Stimulated activated CD8-positive, alpha-beta memory T cell treated with anti-CD3 and anti-CD28 coated beads, Interleukin-2, amount 100 ng/mL, for 1 hour (primary cell): ENCODE data around the gene KIAA0930.
A peak's percentile ranks its signal among the peaks of the same experiment; 100 is the strongest.

ENCODE experiments used
- DNase-seq, 2 donors: peaks; one replicate each; pipeline ENCODE4 v3.0.0-alpha.2; 2020; ENCODE audit warnings: low read depth in 2 of 2

KIAA0930 gene

GRCh38 chr22:45172881-45173585 is 67.7 kb downstream of the KIAA0930 start:
- no peak for DNase-seq

- no peak for DNase-seq
Observed at GRCh38 chr22:45171830-45172229, 68.9 kb downstream of the KIAA0930 start.

DNA sequence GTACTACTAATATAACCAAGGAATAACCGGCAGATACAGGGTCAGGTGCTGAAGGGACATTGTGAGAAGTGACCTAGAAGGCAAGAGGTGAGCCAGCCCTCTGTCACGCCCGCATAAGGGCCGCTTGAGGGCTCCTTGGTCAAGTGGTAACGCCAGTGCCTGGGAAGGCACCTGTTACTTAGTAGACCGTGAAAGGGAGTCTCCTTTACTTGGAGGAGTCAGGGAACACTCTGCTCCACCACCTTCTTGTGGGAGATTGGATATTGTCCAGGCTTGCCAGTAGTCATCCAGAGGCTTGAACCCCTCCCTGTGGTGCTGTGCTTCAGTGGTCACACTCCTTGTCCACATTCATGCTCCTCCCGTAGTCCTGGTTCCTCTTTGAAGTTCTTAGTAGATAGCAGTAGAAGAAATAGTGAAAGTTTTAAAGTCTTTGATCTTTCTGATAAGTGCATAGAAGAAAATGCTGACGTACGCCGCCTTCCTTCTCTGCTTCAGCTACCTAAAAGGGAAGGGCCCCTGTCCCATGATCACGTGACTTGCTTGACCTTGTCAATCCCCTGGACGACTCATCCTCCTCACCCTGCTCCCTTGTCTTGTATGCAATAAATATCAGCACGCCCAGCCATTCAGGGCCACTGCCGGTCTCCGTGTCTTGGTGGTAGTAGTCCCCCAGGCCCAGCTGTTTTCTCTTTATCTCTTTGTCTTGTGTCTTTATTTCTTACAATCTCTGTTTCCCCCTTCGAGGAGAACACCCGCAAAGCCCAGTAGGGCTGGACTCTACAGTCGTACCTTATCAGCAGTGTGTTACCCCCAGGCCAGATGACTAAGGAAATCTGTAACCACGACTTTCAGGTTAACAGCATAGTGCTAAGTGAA is 70.9 kb downstream of the KIAA0930 start:
- DNase-seq, result no peak

DNA sequence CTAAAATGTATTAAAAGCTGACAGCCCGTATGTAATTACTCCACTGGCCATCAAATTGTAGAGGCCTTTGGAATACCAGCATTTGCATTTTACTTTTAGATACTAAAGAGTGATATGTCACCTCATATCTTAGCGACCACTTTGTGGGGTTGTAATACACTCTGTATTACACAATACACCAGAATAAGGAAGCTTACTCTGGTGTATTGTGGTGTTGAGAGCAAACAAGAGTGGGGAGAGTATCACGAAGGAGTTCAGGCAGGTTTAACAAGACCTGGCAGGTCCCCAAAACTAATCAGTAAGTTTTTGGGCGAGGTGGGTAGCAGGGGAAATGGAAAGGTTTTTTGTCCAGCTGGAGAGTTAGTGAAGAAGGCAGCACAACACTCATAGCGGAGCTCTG is 73.8 kb downstream of the KIAA0930 start:
- DNase-seq, result no peak

GRCh38 chr22:45164270-45165088 is 76.2 kb downstream of the KIAA0930 start:
- DNase-seq, result no peak

DNA sequence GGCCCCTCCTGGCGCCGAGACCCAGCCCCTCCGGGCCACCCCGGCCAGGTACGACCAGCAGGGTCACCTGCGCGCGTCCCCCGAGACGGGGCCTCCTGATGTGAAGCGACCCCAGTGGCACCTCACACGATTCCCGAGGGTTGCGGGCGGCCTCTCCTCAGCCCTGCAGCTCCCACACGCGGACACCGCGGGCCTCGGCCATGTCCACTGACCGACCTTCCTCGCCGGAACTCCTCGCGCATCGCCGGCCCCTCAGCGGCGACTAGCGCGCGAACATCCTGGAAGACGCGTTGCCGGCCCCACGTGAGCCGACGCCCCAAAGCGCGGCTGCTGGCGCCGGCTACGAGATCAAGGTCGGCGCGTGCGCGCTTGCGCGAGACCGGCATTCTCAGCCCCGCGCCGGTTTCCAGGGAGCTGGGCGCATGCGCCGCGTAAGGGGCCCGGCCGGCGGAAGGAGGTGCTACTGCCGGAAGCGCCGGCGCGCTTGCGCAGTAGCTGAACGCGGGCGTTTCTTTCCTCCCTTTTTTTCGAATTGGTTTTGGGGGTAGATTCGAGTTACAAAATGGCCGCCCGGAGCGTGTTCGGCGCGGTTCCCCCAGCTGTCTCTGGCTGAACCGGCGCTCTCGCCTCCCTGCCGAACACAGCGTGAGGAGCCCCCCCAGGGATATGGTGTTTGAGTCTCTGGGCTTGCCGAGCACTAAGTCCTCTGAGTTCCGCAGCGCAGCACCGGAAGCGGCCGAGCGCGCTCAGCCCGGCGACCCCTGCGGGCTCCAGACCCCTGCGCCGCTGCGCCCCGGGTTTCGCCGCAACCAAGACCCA is 77.0 kb downstream of the KIAA0930 start, which contains the start of gene NUP50:
Gene NUP50 (plus strand): TSS at position 475 of the 819 bp plus-strand sequence. CDS start 4,253 bp downstream, outside the sequence.
- peak; percentile 91 to 95 for DNase-seq

- no peak for DNase-seq
Observed at GRCh38 chr22:45163099-45163450, 77.6 kb downstream of the KIAA0930 start.

- DNase-seq, result no peak
Observed at GRCh38 chr22:45162531-45162930, 78.2 kb downstream of the KIAA0930 start.

DNA sequence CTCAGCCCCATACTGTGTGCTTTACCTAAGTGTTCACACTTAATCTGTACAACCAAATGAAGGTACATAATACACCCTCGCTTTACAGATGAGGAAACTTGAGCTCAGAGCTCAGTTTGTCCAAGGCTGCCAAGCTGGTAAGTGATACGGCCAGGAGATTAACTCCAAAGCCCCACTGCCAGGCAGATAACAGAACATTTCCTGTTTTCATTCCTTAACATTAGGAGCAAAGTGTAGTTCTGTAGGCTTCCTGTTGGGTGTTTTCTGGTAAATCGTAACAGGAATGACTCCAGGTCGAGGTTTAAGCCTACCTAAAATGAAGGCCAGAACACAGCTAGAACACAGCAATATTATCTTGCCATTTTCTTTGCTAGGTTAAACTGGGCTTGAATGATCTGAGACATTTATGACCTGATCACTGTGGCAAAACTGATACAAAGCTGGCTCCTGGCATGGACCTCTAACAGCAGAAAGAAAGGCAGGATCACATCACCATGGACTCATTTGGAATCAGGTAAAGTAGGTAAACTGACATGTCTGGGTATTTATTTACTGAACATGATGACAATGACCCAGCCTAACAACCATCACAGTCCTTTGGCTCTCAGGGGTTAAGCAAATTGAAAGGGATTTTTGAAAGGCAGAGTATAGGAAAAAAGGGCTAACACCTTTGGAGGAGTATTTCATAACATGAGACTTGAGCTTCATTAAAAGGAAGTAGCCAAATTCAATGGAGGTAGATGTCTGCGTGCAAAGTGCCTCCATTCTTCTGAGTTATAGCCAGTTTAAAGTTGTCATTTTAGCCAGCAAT is 80.8 kb downstream of the KIAA0930 start:
- DNase-seq, result no peak

DNA sequence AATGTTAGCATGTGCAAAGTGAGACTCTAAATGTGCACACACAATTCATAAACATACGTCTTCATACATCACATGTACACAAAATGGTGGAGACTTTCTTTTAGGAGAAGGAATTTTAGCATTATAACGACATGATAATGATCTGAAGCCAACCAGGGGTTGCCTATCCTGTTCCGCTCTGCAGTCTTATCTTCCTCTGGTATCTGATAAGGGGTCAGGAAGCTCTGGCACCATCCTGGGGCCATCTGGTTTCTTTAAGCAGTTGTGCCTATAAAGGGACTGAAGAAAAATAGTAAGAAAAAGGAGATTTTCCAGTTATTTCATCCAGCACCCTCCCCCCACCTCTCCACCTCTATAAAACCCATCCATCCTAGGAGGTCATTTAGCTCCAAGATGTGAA is 82.8 kb downstream of the KIAA0930 start:
- no peak for DNase-seq

GRCh38 chr22:45155050-45155840 is 85.4 kb downstream of the KIAA0930 start:
- no peak for DNase-seq

DNA sequence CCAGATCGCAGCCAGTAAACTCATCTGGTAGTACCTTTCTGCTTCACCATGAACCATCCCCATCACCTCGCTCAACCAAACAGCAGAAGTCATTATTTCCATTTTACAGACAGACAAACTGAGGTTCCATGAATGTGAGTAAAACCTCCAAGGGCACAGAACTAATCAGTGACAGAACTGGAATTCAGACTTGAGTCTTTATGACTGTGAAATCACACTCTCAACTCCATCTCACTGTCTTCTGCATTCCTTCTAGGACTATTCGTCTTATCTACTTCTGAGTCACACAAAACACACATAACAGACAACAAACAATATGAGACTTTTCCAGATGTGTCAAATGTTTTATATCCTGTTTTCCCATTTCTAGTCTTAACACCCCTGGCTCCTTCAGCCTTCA is 86.3 kb downstream of the KIAA0930 start:
- no peak for DNase-seq

- DNase-seq, result no peak
Observed at GRCh38 chr22:45151503-45151902, 89.2 kb downstream of the KIAA0930 start.

DNA sequence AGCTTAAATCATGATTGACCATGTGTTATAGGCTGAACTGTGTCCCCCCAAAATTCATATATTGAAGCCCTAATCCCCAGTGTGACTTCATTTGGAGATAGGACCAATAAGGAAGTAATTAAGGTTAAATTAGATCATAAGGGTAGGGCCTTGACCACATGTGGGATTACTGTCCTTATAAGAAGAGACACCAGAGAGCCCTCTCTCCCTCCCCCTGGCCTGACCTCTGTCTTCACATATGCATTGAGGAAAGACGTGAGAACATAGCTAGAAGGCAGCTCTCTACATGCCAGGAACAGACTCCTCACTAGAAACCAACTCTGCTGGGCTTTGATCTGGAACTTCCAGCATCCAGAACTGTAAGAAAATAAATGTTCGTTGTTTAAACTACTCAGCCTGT is 90.6 kb downstream of the KIAA0930 start:
- no peak for DNase-seq

DNA sequence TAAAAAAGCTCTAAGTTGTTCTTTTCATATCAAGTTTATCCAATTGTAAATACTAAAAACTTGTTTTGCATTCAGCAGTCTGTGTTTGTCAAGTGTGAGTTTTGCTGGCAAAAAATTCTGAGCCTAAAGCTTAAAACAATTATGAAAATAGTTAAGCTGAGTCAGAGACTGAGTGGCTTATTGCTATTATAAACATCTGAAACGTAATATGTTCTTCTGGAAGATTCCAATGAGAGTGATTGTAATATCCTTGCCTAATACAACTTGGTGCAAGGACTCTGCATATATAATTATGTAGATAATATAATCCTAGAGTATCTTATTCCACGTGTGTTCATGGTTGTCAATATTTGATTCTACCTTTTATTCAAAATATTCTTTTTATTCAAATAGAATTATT is 91.0 kb downstream of the KIAA0930 start:
- DNase-seq, result no peak

- no peak for DNase-seq
Observed at GRCh38 chr22:45144916-45145315, 95.8 kb downstream of the KIAA0930 start.

GRCh38 chr22:45142376-45142775 is 98.3 kb downstream of the KIAA0930 start:
- no peak for DNase-seq
